ENCODE measurements around the gene DNAJC3. TPM values are rescaled to one million over a fixed set of nuclear protein-coding genes. Genes with fewer than 3 reads are reported as not detected.
"Not testable (repeated sequence)": the region's sequence is repeated elsewhere in the genome, so short reads cannot be mapped to it uniquely, and the experiment has no call there.

Gene DNAJC3
- total RNA-seq, 4 donors from 2014 or later, result 27.1 to 33.5 (median 30.7) TPM

DNA sequence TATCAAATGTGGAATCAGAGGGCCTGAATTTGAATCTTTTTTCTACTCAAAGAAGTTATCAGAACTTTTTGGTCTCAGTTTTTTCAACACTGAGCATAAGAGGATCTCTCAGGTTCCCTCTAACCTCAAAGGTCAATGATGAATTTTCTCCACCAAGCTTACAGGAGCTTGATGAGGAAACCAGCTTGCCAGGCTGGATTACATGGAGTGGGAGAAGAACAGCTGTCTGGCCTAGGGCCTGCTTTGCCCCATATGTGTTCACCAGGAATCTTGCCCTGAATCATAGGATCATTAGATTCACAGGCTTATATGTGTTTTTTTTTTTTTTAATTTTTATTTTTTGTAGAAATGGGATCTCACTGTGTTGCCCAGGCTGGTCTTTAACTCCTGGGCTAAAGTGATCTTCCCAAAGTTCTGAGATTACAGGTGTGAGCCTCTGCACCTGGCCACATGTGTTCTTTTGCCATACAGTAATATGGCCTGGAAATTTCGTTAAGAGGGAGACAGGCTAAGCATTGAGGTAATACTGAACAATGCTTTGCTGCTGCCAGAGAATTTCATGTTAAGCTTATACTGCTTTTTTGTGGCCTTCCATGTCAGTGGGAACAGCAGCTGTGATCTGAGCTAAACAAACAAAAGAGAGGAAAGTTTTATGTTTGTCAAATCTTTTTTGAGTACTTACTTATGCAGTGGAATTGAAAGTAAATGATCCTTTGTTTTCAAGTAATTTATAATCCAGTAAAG lies 110.6 kb downstream of the DNAJC3 start:
- 82% methylated on average over 1 of the region's 1 CpG for WGBS
- Histone ChIP-seq H3K36me3 (peaks cover 38% of the 10 kb centered on the region), H3K27ac (no peak overlapping the region), H3K27me3 (no peaks in the 10 kb centered on the region), H3K9me3 (no peaks in the 10 kb centered on the region), H3K4me1 (no peaks in the 10 kb centered on the region), H3K4me3 (no peak overlapping the region)
- TF ChIP-seq POLR2AphosphoS5 (IDR thresholded peaks at IDR 0.05), result no peak
- TF ChIP-seq POLR2A (IDR thresholded peaks at IDR 0.05), result no peak
- TF ChIP-seq EP300 (IDR thresholded peaks at IDR 0.05), result no peak
- TF ChIP-seq, protein P1, sequence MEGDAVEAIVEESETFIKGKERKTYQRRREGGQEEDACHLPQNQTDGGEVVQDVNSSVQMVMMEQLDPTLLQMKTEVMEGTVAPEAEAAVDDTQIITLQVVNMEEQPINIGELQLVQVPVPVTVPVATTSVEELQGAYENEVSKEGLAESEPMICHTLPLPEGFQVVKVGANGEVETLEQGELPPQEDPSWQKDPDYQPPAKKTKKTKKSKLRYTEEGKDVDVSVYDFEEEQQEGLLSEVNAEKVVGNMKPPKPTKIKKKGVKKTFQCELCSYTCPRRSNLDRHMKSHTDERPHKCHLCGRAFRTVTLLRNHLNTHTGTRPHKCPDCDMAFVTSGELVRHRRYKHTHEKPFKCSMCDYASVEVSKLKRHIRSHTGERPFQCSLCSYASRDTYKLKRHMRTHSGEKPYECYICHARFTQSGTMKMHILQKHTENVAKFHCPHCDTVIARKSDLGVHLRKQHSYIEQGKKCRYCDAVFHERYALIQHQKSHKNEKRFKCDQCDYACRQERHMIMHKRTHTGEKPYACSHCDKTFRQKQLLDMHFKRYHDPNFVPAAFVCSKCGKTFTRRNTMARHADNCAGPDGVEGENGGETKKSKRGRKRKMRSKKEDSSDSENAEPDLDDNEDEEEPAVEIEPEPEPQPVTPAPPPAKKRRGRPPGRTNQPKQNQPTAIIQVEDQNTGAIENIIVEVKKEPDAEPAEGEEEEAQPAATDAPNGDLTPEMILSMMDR (IDR thresholded peaks at IDR 0.05), result no peak
- no peak for DNase-seq (ENCODE audit: low spot score in 2 of 2)

DNA sequence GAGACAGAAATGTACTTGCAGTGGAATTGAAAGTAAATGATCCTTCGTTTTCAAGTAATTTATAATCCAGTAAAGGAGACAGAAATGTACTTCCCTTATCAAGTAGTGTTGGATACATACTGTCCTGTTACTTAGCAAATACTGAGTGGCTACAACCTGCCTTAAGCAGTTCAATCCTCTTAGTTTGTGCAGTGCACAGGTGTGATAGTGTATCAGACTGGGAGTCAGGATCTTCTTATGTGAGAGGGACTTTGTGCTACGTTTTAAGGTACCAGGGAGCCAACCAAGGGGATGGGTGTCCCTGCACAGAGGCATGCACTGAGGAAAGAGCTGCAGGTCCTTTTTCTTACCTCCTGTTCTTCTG lies 111.1 kb downstream of the DNAJC3 start:
- H3K4me3 ChIP-seq, result no peak overlapping the region
- peaks cover 42% of the 10 kb centered on the region for H3K36me3 ChIP-seq
- TF ChIP-seq POLR2A (IDR thresholded peaks at IDR 0.05), result no peak
- TF ChIP-seq, protein P1 (IDR thresholded peaks at IDR 0.05), result no peak
- no peak for TF ChIP-seq EP300 (IDR thresholded peaks at IDR 0.05)
- TF ChIP-seq POLR2AphosphoS5 (IDR thresholded peaks at IDR 0.05), result no peak
- no peaks in the 10 kb centered on the region for H3K9me3 ChIP-seq
- no peaks in the 10 kb centered on the region for H3K27me3 ChIP-seq
- no peak for DNase-seq (ENCODE audit: low spot score in 2 of 2)
- no peak overlapping the region for H3K27ac ChIP-seq
- no peaks in the 10 kb centered on the region for H3K4me1 ChIP-seq
- 80% methylated on average over 2 of the region's 2 CpGs for WGBS

DNA sequence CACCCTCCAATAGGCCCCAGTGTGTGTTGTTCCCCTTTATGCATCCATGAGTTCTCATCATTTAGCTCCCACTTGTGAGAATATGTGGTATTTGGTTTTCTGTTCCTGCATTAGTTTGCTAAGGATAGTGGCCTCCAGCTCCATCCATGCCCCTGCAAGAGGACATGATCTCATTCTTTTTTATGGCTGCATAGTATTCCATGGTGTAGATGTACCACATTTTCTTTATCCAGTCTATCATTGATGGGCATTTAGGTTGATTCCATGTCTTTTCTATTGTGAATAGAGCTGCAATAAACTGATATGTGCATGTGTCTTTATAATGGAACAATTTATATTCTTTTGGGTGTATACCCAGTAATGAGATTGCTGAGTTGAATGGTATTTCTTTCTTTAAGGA lies 112.4 kb downstream of the DNAJC3 start:
- DNase-seq (ENCODE audit: low spot score in 2 of 2); H3K27ac ChIP-seq; H3K9me3 ChIP-seq; H3K4me3 ChIP-seq; H3K4me1 ChIP-seq; H3K27me3 ChIP-seq: not testable (repeated sequence)
- peaks cover 49% of the 10 kb centered on the region for H3K36me3 ChIP-seq

DNA sequence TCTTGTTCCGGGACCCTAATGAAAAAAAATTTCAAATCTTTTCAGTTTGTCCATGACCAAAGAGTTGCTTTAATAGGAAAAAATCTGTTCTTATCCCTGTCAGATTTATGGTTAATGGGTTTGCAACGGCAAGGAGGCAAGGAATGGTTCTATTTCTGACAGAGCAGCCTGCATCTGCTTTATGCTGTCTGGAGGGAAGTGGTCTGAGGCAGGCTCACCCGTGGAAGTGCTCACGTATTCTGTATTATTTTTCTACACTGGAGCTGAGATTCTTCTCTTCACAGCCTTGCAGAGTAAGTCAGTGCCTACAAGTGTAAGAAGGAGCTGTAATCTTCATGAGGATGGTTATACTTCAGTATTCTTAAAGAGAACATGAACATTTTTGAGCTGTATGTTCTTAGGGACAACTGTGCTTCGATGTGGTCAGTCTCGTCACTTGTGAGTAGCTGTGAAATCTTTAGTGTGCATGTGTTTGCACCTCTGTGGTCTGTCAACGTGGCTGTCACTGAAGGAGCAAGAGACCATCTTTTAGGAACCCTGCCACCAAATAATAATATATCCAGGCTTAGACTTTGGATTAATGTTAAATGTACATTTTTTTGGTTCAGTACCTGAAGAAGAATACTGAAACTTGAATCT lies 114.3 kb downstream of the DNAJC3 start:
- Histone ChIP-seq H3K4me1 (no peaks in the 10 kb centered on the region), H3K36me3 (peaks cover 49% of the 10 kb centered on the region), H3K27ac (no peak overlapping the region), H3K4me3 (no peak overlapping the region), H3K9me3 (no peaks in the 10 kb centered on the region), H3K27me3 (no peaks in the 10 kb centered on the region)
- WGBS, result 87% methylated on average over 7 of the region's 7 CpGs
- TF ChIP-seq, protein P1 (IDR thresholded peaks at IDR 0.05), result no peak
- TF ChIP-seq EP300 (IDR thresholded peaks at IDR 0.05) (no peak), POLR2AphosphoS5 (IDR thresholded peaks at IDR 0.05) (no peak)
- DNase-seq (ENCODE audit: low spot score in 2 of 2), result no peak

DNA sequence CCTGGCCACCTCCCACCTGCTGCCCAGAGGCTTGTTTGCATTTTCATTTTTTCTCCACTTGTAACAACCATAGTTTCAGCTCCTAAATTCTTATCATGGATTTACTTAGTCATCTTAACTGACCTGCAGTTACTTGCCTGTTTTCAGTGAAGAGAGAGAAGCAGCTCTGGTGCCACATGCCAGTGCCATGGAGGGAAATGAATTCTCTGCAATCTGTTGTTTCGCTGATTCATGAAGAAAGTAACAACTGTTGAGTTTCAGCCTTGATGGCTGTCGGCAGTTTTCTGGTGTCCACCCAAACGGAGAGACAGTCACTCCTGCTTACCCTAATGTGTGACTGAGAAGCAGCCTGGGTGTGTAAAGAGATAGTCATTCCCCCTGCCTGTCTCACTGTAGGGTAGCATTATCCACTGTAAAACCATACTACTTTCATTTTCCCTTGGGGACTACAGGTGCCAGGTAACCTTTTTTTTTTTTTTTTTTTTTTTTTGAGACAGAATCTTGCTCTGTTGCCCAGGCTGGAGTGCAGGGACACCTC lies 116.1 kb downstream of the DNAJC3 start:
- DNase-seq (ENCODE audit: low spot score in 2 of 2), result no peak
- Histone ChIP-seq H3K9me3 (no peaks in the 10 kb centered on the region), H3K4me1 (no peaks in the 10 kb centered on the region), H3K4me3 (no peak overlapping the region), H3K27me3 (no peaks in the 10 kb centered on the region), H3K27ac (no peak overlapping the region), H3K36me3 (peaks cover 40% of the 10 kb centered on the region)
- 95% methylated on average over 3 of the region's 3 CpGs for WGBS
- TF ChIP-seq POLR2AphosphoS5 (IDR thresholded peaks at IDR 0.05), result no peak
- no peak for TF ChIP-seq EP300 (IDR thresholded peaks at IDR 0.05)
- TF ChIP-seq POLR2A (IDR thresholded peaks at IDR 0.05), result no peak
- TF ChIP-seq, protein P1 (IDR thresholded peaks at IDR 0.05), result no peak
